Middle frontal gyrus (tissue), 1 donor: ENCODE data around the gene LRBA.
"Not testable (repeated sequence)": the region's sequence is repeated elsewhere in the genome, so short reads cannot be mapped to it uniquely, and the experiment has no call there.

Experiments used
- DNase-seq: peaks from one replicate; pipeline ENCODE4 v3.0.0-alpha.2; 2015; ENCODE audit warnings: low spot score; ENCODE audit errors: extremely low spot score

Gene LRBA

GRCh38 chr4:151014521-151015458 is at the start of gene LRBA:
LRBA (minus strand) TSS chr4:151015284; CDS start chr4:151014642, 642 bp downstream.
- DNase-seq: no peak

- DNase-seq: not testable (repeated sequence)
Observed at GRCh38 chr4:151063143-151063542, 48.1 kb upstream of the LRBA start.

- DNase-seq: no peak
Observed at GRCh38 chr4:151055539-151055938, 40.5 kb upstream of the LRBA start.

GRCh38 chr4:151052785-151053184 is 37.7 kb upstream of the LRBA start:
- no peak for DNase-seq

GRCh38 chr4:151049430-151049884 is 34.4 kb upstream of the LRBA start:
- no peak for DNase-seq

GRCh38 chr4:151048913-151049312 is 33.8 kb upstream of the LRBA start:
- no peak for DNase-seq

GRCh38 chr4:151046609-151047008 is 31.5 kb upstream of the LRBA start:
- DNase-seq: no peak

GRCh38 chr4:151045907-151046306 is 30.8 kb upstream of the LRBA start:
- DNase-seq: no peak

- DNase-seq: no peak
Observed at GRCh38 chr4:151043803-151044515, 28.9 kb upstream of the LRBA start.

- no peak for DNase-seq
Observed at GRCh38 chr4:151039733-151040132, 24.6 kb upstream of the LRBA start.

- DNase-seq: no peak
Observed at GRCh38 chr4:151038452-151039157, 23.5 kb upstream of the LRBA start.

- DNase-seq: no peak
Observed at GRCh38 chr4:151035911-151036310, 20.8 kb upstream of the LRBA start.

- no peak for DNase-seq
Observed at GRCh38 chr4:151035328-151035727, 20.2 kb upstream of the LRBA start.

- no peak for DNase-seq
Observed at GRCh38 chr4:151034829-151035228, 19.7 kb upstream of the LRBA start.

- DNase-seq: no peak
Observed at GRCh38 chr4:151031831-151032605, 16.9 kb upstream of the LRBA start.

GRCh38 chr4:151029537-151029936 is 14.5 kb upstream of the LRBA start:
- DNase-seq: no peak

- not testable (repeated sequence) for DNase-seq
Observed at GRCh38 chr4:151029006-151029405, 13.9 kb upstream of the LRBA start.

- no peak for DNase-seq
Observed at GRCh38 chr4:151025759-151026158, 10.7 kb upstream of the LRBA start.

GRCh38 chr4:151022586-151022985 is 7.5 kb upstream of the LRBA start:
- DNase-seq: no peak

GRCh38 chr4:151021637-151022334 is 6.7 kb upstream of the LRBA start:
- DNase-seq: no peak
